Stimulated activated naive CD8-positive, alpha-beta T cell treated with anti-CD3 and anti-CD28 coated beads, Interleukin-15, Interleukin-2, amounts not matched to agents 100 U/mL and 50 U/mL, for 24 hours (primary cell): ENCODE results near the gene FAM3B.
"Not testable (repeated sequence)": the region's sequence is repeated elsewhere in the genome, so short reads cannot be mapped to it uniquely, and the experiment has no call there.

ENCODE experiments used
- ATAC-seq: fragments of 150-1000 bp; cut with Tn5 transposase; one replicate; pipeline ENCODE4 v1.10.0; 2021
- DNase-seq: peaks from one replicate; pipeline ENCODE4 v3.0.0; 2021

FAM3B gene

GRCh38 chr21:41350436-41351155 lies 34.0 kb downstream of the FAM3B start:
- ATAC-seq (no peak), DNase-seq (no peak)

DNA sequence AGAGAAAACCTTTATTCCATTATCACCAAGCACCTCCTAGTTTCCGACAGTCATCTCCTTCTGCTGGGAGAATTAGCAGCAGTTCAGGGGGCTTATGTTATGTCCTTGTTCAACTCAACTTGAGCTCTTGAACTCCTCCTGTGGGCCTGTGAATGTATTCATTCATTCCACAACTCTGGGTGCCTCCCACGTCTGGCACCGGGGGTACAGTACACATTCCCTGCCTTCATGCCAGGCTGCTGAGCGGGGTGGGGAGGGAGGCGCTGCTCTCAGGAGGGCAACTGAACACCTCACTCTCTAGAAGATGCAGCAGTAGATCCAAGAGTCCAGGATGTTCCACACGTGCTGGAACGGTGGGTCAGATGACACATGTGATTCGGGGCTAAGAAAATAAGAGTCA lies 40.9 kb downstream of the FAM3B start:
- no peak for DNase-seq
- ATAC-seq, result no peak

GRCh38 chr21:41358193-41359166 lies 41.9 kb downstream of the FAM3B start:
- DNase-seq (no peak), ATAC-seq (no peak)

DNA sequence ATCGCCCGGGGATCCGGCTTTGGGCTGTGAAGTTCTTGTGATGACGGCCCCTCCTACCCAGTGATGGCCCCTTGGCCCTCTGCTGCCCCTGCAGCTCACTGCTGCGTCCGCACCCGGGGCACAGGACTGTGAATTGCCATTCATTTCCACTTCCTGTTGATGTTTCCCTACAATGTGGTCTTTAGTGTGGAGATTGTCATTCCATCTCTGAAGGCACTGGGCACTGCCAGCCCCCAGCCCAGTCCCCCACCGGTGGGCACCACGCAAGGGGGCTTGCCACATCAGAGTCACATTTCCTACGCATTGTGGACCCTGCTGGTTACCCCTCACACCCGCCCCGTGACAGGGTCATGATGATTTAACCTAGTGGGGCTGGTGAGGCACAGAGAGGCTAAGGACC lies 42.7 kb downstream of the FAM3B start:
- DNase-seq (no peak), ATAC-seq (no peak)

GRCh38 chr21:41359754-41360071 lies 43.1 kb downstream of the FAM3B start:
- ATAC-seq, DNase-seq: not testable (repeated sequence)

DNA sequence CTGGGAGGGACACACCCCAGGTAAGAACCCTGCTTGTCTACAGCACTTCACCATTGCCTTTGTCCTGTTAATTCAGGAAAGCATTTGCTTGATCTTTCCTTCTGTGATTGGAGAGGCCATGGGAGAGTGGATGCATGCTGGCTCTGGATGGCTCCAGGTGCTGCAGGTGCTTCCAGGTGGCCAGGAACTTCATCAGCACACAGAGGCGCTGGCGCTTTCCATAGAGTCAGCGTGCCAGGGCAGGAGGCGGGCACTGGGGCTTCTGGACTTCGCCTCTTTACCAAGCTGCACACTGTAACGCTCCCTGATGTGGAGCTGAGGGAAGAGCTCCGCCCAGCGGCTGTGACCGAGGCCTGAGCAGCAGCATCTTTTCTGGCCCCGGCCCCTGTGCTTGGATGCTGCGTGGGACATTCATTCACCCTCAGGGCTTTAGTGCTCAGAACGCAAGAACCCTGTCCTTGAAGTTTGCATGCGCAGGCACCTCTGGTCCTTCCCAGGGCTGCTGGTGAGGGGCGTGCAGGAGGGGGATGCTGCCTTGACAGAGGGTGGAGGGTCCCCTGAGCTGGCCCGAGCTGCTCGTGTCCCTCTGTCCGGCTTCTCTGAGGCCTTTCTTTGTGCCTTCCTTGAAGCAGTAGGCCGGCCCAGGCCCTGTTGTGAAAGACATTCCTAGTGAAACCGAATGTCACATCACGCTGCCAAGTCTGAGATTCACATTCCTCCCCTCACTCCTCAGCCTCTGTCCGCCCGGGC lies 43.6 kb downstream of the FAM3B start:
- DNase-seq (no peak), ATAC-seq (no peak)

DNA sequence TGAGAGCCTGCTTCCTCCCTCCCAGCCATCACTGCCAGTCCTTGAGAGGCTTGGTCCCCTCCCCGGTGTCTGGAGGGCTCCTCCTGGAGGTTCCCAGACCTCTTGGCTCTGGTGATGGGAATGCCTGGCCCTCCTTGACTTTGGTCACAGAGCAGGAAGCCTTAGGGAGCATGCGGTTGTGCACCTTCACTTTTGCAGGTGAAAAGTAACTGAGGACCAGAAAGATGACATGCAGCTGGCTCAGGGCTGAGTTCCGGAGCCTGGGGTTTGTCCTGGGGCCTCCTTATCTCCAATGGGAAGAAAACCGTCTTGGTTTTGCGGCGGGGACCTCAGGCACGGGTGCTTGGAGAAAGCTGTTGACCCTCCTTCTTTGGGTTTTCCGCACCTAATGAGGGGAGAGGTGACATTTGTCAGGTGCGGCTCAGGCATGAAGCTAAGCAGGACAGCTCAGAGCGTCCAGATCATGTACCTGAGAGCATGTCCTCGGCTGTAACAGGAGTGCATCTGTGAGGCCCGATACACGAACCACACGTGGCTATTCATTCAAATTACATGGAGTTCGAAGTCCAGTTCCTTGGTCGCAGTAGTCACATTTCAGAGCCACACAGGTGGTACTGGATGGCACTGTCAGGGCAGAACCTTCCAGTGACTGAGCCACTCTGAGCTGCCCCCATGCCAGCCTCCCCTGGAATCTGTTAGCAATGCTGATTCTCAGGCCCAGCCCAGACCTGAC lies 44.6 kb downstream of the FAM3B start:
- ATAC-seq, result no peak
- no peak for DNase-seq

DNA sequence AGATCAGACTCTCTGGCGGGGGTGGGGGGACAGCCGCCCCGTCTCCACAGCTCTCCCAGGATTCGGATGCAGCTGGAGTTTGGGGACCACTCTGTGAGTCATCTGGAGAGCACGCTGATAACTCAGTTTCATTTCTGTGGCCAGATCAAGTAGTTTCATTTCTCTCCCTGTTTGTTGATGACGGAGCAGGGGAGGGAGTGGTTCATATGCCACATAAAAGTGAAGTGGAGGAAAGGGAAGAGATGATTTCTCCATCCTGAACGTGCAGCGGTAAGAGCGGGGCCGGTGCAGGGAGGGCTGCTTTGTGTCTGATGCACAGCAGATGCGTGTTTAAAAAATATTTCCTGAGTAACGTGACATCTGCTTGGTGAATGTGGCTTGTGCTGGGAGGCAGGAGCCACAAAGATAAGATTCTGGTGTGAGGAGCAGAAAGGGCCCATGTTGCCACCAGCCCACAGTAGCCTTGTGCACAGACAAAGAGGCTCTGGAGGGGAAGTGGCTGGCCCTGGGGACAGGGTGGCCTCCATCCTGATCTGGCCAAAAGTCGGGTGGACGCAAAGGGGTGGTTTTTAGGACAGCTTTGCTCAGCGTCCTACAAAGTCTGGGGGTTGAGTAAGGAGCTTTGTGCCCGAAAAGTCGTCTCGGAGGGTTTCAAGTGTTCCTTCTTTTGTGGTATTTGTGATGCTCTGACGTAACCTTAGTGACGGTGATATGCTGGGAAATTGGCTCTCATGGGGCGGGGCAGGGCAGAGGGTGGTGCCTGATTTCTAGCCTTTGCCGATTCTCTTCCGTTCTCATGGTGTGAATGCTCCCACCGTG lies 45.4 kb downstream of the FAM3B start, which contains the start of gene MX2:
Gene MX2, plus strand, starts transcription at position 242 of the 819 bp plus-strand sequence. CDS start 14,880 bp downstream, outside the sequence.
- DNase-seq (peak; percentile 74), ATAC-seq (peak; percentile 86)

DNA sequence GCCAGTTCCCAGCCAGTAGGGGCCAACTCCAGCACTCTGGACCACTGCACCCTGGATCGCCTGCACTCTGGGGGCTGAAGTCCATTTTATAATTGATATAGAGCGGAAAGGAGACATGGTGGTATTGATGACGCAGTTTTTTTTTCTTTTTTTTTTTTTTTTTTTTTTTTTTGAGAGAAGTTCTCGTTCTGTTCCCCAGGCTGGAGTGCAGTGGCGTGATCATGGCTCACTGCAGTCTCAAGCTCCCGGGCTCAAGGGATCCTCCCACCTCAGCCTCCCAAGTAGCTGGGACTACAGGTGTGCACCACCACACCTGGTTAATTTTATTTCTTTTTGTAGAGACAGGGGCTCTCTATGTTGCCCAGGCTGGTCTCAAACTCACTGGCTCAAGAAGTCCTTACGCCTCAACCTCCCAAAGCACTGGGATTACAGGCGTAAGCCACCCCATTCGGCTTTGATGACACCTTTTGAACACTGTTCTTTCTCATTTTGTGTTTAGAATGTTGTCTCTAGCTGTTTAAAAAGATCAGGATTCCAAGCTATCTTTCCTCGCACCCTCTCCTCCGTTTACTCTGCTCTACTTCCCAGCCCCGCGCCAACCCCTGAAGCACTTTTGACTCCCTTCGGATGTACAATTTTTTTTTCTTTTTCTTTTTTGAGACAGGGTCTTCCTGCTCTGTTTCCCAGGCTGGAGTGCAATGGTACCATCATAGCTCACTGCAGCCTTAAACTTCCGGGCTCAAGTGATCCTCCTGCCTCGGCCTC lies 46.2 kb downstream of the FAM3B start:
- ATAC-seq, result no peak
- no peak for DNase-seq

- ATAC-seq (no peak), DNase-seq (no peak)
Observed at GRCh38 chr21:41363370-41364270, 47.0 kb downstream of the FAM3B start.

DNA sequence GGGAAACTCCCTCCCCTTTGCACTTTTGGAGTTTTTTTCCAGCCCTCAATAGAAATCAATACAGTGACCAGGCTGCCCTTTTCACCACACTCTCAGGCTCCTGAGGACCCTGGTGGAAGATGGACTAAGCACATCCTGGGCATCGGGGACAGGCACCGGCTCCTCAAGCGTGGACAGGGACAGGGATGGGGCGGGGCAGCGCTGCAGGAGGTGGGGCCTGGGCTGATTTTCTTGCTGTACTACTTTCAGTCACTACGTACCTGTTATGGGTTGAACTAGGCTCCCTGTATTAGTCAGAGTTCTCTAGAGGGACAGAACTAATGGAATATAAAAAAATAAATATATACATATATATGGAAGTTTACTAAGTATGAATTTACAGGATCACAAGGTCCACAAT lies 47.7 kb downstream of the FAM3B start:
- ATAC-seq (no peak), DNase-seq (no peak)

DNA sequence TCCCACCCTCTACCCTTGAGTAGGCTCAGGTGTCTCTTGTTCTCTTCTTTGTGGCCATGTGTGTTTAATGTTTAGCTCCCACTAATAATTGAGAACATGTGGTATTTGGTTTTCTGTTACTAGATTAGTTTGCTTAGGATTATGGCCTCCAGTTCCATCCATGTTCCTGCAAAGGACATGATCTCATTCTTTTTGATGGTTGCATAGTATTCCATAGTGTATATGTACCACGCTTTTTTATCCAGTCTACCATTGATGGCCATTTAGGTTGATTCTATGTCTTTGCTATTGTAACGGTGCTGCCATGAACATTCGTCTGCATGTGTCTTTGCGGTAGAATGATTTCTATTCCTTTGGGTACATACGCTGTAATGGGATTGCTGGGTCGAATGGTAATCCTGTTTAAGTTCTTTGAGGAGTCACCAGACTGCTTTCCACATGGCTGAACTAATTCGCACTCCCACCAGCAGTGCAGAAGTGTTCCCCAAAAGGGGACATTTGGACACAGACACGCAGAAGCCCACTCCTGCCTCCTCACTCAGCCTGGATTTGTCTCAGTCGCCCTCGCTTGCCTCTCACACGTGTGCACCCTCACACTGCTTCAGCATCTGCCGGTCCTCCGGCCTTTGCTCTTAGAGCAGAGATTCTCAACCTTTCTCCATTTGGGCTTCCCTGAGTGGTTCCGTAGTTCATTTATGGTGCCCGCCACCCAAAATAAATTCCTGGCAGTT lies 48.9 kb downstream of the FAM3B start:
- DNase-seq (no peak), ATAC-seq (no peak)

GRCh38 chr21:41366522-41367151 lies 50.0 kb downstream of the FAM3B start:
- no peak for DNase-seq

GRCh38 chr21:41367301-41367944 lies 50.8 kb downstream of the FAM3B start:
- no peak for DNase-seq
- no peak for ATAC-seq

More at GRCh38 chr21:41366522-41367151, 50.0 kb downstream of the FAM3B start:
- no peak for ATAC-seq

DNA sequence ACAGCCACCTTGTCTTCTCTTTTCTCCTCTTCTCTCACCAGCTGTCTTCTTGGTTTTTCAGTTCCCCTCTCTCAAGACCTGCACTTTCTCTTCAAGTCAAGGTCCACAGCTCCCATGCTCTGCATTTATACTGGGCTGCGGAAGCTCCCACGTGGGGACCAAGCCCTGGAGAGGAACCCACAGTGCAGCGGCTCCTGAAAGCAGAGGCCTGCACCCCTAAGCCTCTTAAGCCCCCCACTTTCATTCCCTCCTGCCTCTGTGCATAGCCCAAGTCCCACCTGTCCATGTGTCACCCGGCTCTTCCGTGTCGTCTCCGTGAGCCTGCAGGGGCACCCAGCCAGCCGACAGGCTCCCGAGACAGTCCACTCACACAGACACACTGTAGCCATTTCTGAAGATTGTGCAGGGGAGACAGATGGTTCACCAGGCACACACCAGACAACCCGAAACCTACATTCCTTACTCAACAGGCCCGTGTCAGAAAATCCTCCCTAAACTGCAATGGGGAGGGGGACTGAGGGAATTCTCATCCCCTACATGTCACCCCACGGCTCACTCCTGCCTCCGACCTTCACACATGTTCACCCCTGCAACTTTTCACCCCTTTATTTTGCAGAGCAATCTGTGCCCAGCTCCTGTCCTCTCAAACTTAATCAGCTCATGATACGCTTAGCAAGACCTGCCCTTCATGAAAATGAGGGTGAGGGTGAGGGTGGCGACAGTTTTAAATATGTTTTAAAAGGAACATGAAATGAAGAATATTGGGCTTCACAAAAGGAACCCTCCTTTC lies 51.5 kb downstream of the FAM3B start:
- DNase-seq, result no peak
- no peak for ATAC-seq

DNA sequence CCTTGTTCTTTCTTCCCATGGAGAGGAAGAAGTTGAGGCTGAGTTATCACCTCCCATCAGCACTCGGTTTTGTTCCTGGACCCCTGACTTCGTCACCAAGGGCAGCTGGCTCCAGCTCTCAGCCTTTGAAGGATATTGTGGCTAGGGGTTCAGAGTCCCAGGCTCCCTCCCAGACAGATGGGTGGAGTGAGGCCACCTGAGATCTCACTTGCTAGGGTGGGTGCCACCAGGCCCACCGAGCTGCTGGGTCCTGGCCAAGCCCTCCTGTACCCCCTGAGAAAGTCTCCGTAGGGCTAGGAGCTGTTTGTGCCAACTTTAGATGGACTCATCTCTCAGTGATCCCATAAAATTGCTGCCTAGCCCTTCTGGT lies 52.1 kb downstream of the FAM3B start:
- no peak for ATAC-seq
- no peak for DNase-seq
